UCSD-AML1 (cell line): ENCODE results near the gene STARD9.
"Not testable (repeated sequence)": the region's sequence is repeated elsewhere in the genome, so short reads cannot be mapped to it uniquely, and the experiment has no call there.

Source experiments
- DNase-seq: peaks from one replicate; lab custom pipeline; 2025; ENCODE audit not compliant: unreplicated experiment; lab: John Stamatoyannopoulos, UW

The STARD9 gene

DNA sequence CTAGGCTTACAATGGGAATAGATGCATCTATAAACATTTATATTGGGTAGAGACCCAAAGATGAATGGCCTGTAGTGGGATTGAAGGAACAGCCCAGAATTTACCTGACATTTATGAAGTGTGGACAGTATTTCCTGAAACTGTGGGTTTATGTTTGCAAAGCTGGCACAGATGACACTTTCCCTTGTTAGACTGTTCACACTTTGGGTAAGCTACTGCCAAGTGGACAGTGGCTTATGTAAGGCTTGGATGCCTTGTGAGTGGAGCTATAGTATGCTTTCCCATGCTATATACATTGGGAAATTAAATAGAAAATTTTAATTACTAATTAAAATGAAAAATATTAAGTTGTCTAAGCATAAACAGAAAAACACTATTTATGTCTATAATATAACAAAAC, 48.5 kb downstream of the STARD9 start:
- DNase-seq: no peak

DNA sequence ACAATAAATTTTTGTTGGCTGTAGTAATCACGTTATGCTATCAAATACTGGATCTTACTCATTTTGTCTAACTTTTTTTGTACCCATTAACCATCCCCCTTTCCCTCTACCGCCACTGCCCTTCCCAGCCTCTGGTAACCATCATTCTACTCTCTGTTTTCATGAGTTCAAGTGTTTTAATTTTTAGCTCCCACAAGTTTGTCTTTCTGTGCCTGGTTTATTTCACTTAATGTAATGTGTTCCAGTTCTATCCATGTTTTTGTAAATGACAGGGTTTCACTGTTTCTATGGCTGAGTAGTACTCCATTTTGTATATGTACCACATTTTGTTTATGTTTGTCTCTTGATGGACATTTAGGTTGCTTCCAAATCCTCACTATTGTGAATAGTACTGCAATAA, 52.1 kb downstream of the STARD9 start:
- no peak for DNase-seq

GRCh38 chr15:42628761-42629160, 53.4 kb downstream of the STARD9 start:
- DNase-seq: no peak

GRCh38 chr15:42632105-42632675, 56.8 kb downstream of the STARD9 start:
- no peak for DNase-seq

DNA sequence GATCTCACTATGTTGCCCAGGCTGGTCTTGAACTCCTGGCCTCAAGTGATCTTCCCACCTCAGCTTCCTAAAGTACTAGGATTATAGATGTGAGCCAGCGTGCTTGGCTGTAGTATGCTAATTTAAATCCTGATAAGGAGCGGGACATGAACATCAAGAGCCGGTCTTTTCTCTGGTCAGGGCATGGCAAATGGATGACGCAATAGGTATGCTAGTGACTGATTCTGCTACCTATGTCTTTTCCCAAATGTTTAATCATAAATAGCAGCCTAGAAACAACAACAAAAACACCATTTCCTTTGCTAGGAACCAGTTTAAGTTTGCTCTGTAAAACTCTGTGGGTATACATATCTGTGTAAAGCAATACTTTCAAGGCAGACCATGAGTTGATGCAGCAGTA, 64.7 kb downstream of the STARD9 start:
- no peak for DNase-seq

- peak; percentile 58 for DNase-seq
Observed at GRCh38 chr15:42650208-42651066, 75.0 kb downstream of the STARD9 start.

GRCh38 chr15:42665827-42666226, 90.4 kb downstream of the STARD9 start:
- no peak for DNase-seq

DNA sequence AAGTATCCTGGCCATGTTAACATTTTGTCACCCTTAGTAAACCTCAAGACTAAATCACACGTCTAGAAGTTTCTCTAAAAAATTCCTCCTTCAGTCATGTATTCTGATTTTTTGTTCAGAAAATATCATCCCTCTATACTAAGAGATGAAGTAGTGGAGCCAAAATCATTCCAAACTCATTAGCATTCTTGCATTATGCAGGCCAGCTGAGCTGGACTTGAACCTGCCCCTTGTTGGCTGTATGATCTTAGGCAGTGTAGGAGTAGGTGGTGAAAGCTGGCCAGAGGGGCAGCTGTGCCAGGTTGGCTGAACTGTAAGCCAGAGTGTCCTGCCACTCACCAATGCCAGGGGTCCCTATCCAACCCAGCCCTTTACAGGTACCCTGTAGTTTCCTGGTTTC, 92.4 kb downstream of the STARD9 start:
- no peak for DNase-seq

DNA sequence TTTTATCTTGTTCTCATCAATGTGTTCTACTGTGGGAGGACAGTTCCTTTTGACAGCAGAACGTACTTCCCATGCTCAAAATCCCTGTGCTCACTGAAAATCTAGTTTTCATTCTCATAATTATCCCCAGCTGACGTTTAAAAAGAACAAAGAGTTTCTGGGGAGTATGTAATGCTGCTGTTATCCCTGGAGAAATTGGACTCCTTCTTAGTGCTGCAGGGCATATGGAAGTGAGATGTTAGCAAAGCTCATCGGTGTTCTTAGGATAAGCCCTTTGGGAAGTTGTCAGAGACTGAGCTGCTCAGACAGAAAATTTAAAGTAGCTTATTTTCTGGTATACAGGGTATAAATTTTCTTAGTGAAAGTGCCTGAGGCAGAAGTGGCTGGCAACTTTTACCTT, 95.0 kb downstream of the STARD9 start:
- no peak for DNase-seq

DNA sequence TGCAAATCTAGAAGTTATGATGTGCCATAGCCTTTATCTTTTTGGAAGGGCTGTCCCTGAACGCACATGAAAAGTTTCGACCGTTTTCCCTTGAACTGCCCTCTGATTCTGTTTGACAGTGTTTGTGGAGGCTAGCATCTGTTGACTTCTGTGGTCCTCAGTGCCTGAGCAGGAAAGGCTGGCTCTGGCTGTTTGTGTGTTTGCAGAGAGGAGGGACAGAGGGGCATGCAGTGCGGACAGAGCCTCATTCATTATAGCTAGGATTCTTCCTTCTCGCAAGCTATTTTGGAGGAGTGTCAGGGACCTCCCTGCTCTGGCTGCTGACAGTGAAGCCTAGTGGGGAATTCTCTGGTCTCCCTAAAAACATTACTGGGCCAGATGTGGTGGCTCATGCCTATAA, 97.0 kb downstream of the STARD9 start:
- DNase-seq: no peak

- DNase-seq: no peak
Observed at GRCh38 chr15:42674472-42674871, 99.1 kb downstream of the STARD9 start.

DNA sequence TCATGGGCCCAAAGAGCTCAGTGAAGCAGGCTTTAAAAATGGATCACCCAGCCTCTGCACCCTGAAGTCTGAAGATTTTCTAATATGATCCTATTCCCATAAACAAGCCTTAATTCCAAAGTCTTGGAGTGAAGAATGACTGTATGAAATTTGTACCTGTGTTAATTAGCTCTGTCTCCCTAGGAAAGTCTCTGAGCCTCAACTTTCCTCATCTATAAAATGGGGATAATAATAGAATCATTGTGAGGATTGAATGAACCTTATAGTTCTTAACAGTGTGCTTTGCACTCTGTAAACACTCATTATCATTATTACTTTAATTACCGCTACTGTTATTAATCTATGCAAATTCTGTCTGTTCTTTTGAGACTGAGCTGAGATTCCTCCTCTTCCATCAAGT, 99.6 kb downstream of the STARD9 start:
- no peak for DNase-seq

DNA sequence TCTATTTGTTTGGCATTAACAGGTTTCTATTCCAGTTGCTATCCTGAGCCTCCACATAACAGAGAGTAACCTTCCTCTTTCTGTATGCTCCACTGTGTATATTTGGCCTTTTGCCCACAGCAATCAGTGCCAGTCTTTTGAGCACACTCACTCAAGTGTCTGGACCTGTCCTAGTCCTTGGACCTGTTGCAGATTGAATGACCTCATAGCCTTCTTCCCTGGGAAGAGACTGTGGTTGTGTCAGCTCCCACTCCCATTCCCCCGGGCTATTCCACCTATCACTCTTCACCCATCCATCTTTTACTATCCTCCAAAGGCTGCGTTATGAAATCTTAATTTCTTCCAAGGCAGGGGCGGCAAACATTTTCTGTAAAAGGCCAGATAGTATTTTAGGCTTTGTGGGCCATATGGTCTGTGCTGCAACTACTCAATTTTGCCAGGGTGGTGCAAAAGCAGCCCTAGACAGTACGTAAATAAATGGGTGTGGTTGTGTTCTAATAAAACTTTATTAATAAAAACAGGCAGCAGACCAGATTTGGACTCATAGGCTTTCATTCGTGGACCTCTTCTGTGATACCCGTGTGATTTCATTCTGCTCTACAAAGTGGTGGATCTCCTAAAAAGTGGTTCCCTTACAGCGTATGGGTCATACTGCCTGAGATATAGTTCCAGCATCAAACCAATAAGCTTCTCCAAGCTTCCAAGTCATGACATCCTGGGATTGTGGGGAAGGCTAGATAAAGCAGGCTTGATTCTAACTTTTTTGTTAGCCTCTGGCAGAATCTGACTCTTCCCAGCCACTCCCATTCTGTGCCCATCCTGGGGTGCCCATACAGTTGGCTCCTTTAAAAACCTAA, 104.1 kb downstream of the STARD9 start:
- no peak for DNase-seq

DNA sequence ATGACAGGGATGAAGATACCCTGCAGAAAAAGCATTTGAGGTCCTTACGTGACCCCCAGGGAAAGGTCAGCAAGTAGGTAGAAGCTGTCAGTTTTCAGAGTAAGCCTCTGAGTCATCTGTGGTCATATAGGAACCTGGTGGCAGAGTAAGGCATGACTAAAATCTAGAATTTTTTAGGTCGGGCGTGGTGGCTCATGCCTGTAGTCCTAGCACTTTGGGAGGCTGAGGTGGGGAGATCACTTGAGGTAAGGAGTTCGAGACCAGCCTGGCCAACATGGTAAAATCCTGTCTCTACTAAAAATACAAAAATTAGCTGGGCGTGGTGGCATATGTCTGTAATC, 104.7 kb downstream of the STARD9 start:
- not testable (repeated sequence) for DNase-seq

- no peak for DNase-seq
Observed at GRCh38 chr15:42681119-42681518, 105.7 kb downstream of the STARD9 start.

DNA sequence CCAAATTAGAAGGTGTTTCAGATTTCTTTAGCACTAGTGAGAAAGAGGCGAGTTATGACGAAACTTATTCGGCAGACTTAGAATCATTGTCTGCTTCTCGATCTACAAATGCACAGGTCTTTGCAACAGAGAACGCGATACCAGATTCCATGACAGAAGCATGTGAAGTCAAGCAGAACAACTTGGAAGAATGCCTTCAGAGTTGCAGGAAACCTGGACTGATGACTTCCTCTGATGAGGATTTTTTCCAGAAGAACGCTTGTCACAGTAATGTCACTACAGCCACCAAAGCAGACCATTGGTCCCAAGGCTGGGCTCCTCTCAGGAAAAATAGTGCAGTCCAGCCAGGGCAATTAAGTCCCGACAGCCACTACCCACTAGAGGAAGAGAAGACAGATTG, 110.9 kb downstream of the STARD9 start:
- no peak for DNase-seq

DNA sequence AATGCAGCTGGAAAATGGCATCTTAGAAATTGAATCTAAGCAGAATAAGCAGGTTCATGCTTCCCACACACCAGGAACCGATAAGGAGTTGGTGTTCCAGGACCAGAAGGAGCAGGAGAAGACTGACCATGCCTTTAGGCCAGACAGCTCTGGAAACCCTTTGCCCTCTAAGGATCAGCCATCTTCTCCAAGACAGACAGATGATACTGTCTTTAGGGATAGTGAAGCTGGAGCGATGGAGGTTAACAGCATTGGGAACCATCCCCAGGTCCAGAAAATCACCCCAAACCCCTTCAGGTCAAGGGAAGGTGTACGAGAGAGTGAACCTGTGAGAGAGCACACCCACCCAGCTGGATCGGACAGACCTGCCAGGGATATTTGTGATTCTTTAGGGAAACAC, 112.3 kb downstream of the STARD9 start:
- DNase-seq: no peak

GRCh38 chr15:42688301-42688700, 112.9 kb downstream of the STARD9 start:
- DNase-seq: no peak

DNA sequence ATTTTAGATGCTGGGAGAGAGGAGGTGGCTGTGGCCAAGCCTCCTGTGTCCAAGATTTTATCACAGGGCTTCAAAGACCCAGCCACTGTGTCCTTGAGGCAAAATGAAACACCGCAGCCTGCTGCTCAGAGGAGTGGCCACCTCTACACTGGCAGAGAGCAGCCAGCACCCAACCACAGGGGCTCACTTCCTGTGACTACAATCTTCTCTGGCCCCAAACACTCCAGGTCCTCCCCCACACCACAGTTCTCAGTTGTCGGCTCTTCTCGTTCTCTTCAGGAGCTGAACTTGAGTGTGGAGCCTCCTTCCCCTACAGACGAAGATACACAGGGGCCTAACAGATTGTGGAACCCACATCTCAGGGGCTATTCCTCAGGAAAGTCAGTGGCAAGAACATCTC, 115.9 kb downstream of the STARD9 start:
- peak; percentile 32 for DNase-seq

- no peak for DNase-seq
Observed at GRCh38 chr15:42691770-42692169, 116.4 kb downstream of the STARD9 start.

DNA sequence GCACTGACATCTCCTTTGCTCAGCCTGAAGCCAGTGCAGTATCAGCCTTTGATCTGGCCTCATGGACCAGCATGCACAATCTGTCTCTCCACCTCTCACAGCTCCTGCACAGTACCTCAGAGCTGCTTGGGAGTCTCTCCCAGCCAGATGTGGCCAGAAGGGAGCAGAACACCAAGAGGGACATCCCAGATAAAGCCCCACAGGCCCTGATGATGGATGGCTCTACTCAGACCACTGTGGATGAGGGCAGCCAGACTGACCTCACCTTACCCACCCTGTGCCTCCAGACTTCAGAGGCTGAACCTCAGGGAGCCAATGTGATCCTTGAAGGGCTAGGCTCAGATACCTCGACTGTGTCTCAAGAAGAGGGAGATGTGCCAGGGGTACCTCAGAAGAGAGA, 117.1 kb downstream of the STARD9 start:
- DNase-seq: no peak

DNA sequence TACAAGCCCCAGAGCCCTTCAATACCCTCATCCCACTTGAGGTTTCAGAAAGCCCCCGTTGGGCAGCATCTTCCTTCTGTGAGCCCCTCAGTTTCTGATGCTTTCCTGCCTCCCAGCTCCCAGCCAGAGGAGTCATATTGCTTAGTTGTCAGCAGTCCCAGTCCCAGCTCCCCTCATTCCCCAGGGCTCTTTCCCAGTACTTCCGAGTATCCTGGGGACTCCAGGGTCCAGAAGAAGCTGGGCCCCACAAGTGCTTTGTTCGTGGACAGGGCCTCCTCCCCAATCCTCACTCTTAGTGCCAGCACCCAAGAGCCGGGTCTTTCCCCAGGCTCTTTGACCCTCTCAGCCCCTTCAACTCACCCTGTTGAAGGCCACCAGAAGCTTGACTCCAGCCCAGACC, 117.6 kb downstream of the STARD9 start:
- no peak for DNase-seq
